HG02642 (cell line): ENCODE measurements around the gene FKBP5.
"Not testable (repeated sequence)": the region's sequence is repeated elsewhere in the genome, so short reads cannot be mapped to it uniquely, and the experiment has no call there.

Source experiments
- ATAC-seq: cut with Tn5 transposase; IDR thresholded peaks from one replicate; pipeline ENCODE4 v1.9.1; 2021; ENCODE audit warnings: mild to moderate bottlenecking; ENCODE audit not compliant: unreplicated experiment, poor library complexity

FKBP5 gene

GRCh38 chr6:35561113-35561512 is 127.6 kb downstream of the FKBP5 start:
- ATAC-seq: no peak

DNA sequence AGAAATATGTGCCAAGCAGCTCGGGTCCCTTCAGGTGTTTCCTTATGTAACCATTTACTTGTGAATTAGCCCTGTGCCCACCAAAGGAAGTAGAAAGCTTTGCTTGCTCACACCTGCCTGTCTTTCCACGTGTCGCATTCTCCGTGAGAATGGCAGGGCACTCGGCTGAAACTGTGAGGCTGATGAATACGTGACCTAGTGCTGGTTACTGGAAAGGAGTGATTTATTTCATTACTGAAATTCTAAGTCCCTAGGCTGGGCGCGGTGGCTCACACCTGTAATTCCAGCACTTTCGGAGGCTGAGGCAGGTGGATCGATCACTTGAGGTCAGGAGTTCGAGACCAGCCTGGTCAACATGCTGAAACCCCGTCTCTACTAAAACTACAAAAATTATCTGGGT is 130.1 kb downstream of the FKBP5 start:
- ATAC-seq: no peak

DNA sequence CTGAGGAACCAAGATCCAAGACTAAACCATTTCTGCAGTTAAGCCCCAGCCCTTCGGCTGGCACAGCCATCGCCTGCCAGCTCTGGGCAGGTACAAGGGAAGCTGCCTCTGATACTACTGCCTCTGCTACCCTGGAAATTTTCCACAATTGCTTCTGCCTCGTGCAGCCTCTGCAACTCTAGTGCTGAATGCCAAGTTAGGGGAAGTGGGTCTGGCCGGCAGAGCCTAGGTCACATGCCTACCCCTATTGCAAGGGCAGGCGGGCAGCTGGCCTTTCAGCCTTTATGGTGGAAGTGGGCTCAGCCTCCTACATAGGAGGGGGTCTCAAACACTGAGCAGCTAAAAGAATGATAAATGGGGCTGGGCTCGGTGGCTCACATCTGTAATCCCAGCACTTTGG is 131.5 kb downstream of the FKBP5 start:
- ATAC-seq: no peak

GRCh38 chr6:35554811-35555210 is 133.9 kb downstream of the FKBP5 start:
- no peak for ATAC-seq

DNA sequence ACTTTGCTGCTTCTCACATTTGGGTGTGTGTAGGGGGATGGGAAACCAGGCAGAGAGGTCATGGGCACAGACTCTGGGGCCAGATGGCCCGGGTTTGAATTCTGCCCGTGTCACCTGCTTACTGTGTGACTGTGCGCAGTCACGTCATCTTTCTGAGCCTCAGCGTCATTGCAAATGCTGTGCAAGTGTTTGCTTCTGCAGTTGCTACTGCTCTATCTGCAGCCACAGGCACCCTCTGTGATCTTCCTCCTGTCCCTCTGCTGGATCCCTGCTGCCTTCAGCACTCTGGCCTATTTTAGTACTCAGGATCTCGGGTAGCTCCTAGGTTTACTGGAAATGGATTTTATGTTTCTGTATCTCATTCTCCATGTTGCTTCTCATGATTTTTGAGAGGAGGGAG is 135.4 kb downstream of the FKBP5 start:
- no peak for ATAC-seq

GRCh38 chr6:35552285-35552917 is 136.3 kb downstream of the FKBP5 start:
- ATAC-seq: no peak

DNA sequence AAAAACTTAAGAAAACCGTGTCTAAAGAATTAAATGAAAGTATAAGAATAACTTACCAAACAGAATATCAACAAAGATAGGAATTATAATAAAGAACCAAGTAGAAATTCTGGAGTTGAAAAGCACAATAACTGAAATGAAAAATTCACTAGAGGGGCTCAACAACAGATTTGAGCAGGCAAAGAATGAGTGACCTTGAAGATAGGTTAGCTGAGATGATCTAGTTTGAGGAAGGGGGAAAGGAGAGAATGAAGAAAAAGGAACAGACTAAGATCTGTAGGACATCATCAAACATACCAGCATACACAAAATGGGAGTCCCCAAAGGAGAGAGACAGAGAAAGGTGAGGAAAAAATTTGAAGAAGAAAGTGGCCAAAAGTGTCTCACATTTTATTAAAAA is 138.3 kb downstream of the FKBP5 start:
- no peak for ATAC-seq

- ATAC-seq: no peak
These were observed 141.0 kb downstream of the FKBP5 start for GRCh38 chr6:35547676-35548075.

DNA sequence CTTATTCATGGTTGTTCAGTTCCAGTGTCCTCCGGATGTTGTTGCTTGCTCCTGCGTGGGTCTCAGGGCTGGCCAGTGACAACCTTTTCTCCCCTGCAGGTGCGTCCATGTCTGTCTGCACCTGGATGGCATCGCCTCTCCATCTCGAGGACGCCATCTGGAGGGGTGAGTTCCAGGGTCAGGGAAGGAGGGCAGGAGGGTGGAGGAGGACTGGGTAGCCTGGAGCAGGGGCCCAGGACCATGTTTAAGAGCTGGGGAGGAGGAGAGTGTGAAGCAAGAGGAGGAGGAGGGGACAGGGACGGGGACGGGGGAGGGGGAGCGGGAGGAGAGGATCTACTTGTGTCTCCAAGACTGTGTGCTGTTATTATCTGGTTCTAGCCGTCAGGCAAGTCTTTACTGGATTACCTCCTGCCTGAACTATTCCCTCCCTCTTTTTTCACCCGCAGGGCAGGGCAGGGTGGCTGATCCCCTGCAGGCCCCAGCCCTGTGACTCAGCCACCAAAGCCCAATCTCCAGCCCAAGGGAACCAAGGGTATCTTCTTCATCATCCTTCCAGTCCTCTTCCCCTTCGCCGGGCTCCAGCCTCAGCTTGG is 143.8 kb downstream of the FKBP5 start:
- no peak for ATAC-seq

- no peak for ATAC-seq
These were observed 145.1 kb downstream of the FKBP5 start for GRCh38 chr6:35543459-35544193.

GRCh38 chr6:35541836-35542235 is 146.9 kb downstream of the FKBP5 start:
- ATAC-seq: no peak

- no peak for ATAC-seq
These were observed 149.5 kb downstream of the FKBP5 start for GRCh38 chr6:35539223-35539622.

DNA sequence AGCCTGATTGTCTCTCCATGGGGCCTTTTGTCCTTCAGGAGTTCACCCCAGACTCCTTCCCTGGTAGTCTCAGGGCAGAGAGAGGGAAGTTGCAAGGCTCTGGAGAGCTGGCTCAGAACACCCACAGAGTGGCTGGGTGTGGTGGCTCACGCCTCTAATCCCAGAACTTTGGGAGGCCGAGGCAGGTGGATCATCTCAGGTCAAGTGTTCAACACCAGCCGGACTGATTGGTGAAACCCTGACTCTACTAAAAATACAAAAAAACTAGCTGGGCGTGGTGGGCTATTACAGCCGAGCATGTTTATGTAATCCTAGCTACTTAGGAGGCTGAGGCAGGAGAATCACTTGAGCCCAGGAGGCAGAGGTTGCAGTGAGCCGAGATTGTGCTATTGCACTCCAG is 152.9 kb downstream of the FKBP5 start:
- not testable (repeated sequence) for ATAC-seq

DNA sequence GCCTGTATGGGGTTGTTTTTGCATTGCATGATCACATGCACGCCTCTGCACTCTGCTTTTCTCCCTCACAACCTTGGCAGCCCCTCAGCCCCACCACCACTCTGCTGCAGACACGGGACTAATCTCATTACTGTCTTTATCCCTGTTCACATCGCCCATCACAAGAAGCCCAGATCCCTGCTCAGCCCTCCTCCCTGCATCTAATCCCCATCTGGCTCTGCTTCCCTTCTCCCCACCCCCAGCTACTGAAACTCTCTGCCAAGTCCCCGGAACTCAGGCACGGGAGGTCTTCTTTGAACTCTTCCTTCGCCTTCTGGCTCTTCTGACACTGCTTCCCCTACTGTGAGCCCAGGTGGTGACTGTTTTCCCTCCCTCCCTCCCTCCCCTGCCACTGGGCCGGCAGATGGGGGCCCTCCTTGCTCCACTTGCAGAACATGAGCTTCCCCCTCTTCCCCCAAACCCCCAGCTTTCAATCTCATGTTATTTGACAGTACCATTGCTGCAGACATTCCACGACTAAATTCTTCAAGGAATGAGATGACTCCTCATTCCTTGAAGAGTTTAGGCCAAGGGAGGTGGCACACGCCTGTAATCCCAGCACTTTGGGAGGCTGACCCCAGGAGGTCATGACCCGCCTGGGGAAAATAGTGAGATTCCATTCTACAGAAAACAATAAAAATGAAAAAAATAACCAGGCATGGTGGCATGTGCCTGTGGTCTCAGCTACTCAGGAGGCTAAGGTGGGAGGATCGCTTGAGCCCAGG is 154.1 kb downstream of the FKBP5 start:
- ATAC-seq: no peak

GRCh38 chr6:35533981-35534380 is 154.7 kb downstream of the FKBP5 start:
- ATAC-seq: no peak

DNA sequence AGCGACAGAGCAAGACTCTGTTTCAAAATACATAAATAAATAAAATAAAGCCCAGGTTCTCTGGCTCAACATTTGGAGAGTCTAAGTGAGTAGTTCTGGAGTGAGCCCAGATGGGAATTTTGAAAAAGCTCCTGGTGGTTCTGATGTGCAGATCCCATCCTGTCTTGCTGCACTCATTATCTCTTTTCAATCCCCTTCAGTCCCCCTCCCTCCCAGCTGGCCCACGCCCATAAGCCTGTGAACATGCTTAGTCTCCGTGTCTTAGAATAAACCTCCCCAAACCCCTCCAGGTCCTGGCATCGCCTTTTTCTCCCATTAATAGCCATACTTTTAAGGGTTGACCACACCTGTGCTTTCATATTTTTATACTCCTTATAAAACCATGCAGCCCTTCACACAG is 156.6 kb downstream of the FKBP5 start:
- ATAC-seq: no peak

- ATAC-seq: no peak
These were observed 164.2 kb downstream of the FKBP5 start for GRCh38 chr6:35524380-35525020.
